ENCODE measurements around the gene CDC42SE1. TPM values are rescaled to one million over a fixed set of nuclear protein-coding genes. Genes with fewer than 3 reads are reported as not detected.

The CDC42SE1 gene
- total RNA-seq, 4 donors from 2014 or later, result 56.6 to 115 (median 92.0) TPM

GRCh38 chr1:151026460-151026859 is 33.0 kb downstream of the CDC42SE1 start:
- DNase-seq (ENCODE audit: low spot score), result no peak
- no peak for ATAC-seq (ENCODE audit: low FRiP score)
- TF ChIP-seq CTCF (IDR thresholded peaks at IDR 0.05), result no peak

- TF ChIP-seq CTCF (IDR thresholded peaks at IDR 0.05), result peak in 1 of 3 donors; percentile 45
- DNase-seq (ENCODE audit: low spot score) (peak; percentile 90), ATAC-seq (ENCODE audit: low FRiP score) (peak; percentile 76)
Measured at GRCh38 chr1:151024540-151025146, 34.8 kb downstream of the CDC42SE1 start.

- no peak for TF ChIP-seq CTCF (IDR thresholded peaks at IDR 0.05)
- DNase-seq (ENCODE audit: low spot score), result no peak
- ATAC-seq (ENCODE audit: low FRiP score), result no peak
Measured at GRCh38 chr1:151013518-151013917, 45.9 kb downstream of the CDC42SE1 start.

- no peak for TF ChIP-seq CTCF (IDR thresholded peaks at IDR 0.05)
- DNase-seq (ENCODE audit: low spot score) (no peak), ATAC-seq (ENCODE audit: low FRiP score) (no peak)
Measured at GRCh38 chr1:151012684-151013471, 46.5 kb downstream of the CDC42SE1 start.

GRCh38 chr1:151011154-151011850 is 48.1 kb downstream of the CDC42SE1 start:
- ATAC-seq (ENCODE audit: low FRiP score) (no peak), DNase-seq (ENCODE audit: low spot score) (no peak)
- TF ChIP-seq CTCF (IDR thresholded peaks at IDR 0.05), result no peak

GRCh38 chr1:151010346-151010726 is 49.1 kb downstream of the CDC42SE1 start:
- ATAC-seq (ENCODE audit: low FRiP score), result no peak
- TF ChIP-seq CTCF (IDR thresholded peaks at IDR 0.05), result no peak
- DNase-seq (ENCODE audit: low spot score), result no peak
